ENCODE results near the gene RNF217.

Gene RNF217

GRCh38 chr6:125094563-125094962 is 132.3 kb downstream of the RNF217 start:
- TF ChIP-seq, protein P1, sequence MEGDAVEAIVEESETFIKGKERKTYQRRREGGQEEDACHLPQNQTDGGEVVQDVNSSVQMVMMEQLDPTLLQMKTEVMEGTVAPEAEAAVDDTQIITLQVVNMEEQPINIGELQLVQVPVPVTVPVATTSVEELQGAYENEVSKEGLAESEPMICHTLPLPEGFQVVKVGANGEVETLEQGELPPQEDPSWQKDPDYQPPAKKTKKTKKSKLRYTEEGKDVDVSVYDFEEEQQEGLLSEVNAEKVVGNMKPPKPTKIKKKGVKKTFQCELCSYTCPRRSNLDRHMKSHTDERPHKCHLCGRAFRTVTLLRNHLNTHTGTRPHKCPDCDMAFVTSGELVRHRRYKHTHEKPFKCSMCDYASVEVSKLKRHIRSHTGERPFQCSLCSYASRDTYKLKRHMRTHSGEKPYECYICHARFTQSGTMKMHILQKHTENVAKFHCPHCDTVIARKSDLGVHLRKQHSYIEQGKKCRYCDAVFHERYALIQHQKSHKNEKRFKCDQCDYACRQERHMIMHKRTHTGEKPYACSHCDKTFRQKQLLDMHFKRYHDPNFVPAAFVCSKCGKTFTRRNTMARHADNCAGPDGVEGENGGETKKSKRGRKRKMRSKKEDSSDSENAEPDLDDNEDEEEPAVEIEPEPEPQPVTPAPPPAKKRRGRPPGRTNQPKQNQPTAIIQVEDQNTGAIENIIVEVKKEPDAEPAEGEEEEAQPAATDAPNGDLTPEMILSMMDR (conservative IDR thresholded peaks at IDR 0.05; ENCODE audit: low read depth, low read length) = no peak
- peak; percentile 41 for DNase-seq (ENCODE audit: low read depth)
- H3K4me3 ChIP-seq (ENCODE audit: low read depth, low read length) = no peak overlapping the region

- peak; percentile 75 for DNase-seq (ENCODE audit: low read depth)
- H3K4me3 ChIP-seq (ENCODE audit: low read depth, low read length) = no peak overlapping the region
- TF ChIP-seq, protein P1 (conservative IDR thresholded peaks at IDR 0.05; ENCODE audit: low read depth, low read length) = no peak
These were observed 133.5 kb downstream of the RNF217 start for GRCh38 chr6:125095580-125096301.

DNA sequence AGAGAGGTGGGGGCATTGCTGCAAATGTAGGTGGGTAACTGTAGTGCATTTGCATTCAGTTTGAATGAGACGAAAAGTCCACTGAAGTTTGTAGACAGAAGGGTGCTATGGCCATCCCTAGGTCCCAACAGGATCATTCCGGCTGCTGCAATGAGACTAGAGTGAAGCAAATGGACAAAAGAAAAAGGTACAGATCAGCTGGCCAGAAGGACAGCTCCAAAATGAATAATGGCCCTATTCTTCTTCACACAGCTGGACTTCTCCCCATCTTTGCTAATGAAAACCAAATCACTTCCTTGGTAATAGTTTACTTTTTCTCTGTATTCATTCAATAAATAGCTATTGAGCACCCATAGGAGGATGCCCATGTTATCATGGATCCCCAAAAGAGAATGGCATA is 134.9 kb downstream of the RNF217 start:
- DNase-seq (ENCODE audit: low read depth) = no peak
- TF ChIP-seq, protein P1 (conservative IDR thresholded peaks at IDR 0.05; ENCODE audit: low read depth, low read length) = no peak
- H3K4me3 ChIP-seq (ENCODE audit: low read depth, low read length) = no peak overlapping the region

GRCh38 chr6:125098253-125098652 is 136.0 kb downstream of the RNF217 start:
- no peak for DNase-seq (ENCODE audit: low read depth)
- TF ChIP-seq, protein P1 (conservative IDR thresholded peaks at IDR 0.05; ENCODE audit: low read depth, low read length) = no peak
- no peak overlapping the region for H3K4me3 ChIP-seq (ENCODE audit: low read depth, low read length)

DNA sequence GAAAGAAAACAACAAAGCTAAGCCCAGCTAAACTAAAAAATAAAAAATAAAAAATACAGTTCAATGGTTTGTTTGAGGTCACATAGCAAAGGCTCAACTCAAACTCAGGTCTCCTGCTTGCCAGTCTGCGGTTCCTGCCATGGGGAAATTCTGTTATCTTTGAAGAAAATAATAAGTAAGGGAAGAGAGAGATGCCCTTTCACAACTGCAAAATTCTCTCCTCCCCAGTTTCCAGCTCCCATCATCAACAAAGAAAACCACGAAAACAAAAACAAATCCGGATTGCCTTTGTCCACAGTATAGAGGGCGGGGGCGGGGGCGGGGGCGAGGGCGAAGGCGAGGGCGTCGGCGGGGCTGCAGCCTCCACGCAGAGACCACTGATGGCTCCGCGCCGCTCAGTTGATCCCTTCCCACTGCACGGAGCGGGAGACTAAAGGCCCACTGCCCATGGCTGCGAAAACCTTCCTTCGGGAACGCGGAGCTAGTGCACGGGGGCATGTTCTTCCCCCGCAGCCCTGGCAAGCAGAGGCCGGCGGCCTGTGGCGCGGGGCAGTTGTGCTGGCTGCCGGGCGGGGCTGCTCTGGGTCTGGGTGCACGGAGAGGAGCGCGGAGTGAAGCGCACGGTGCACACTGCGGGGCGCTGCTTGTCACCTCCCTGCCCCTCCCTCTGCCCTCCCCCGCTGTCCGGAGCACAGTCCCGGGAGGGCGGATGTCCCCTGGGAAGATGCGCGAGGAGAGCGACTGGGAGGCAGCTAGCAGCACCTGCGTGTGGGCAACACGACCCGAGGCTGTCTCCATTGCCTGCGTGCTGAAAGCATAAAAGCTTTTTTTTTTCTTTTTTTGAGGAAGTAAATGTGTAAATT is 137.2 kb downstream of the RNF217 start:
- DNase-seq (ENCODE audit: low read depth) = peak; percentile 54
- TF ChIP-seq, protein P1 (conservative IDR thresholded peaks at IDR 0.05; ENCODE audit: low read depth, low read length) = no peak
- peak overlapping the region; percentile 67 for H3K4me3 ChIP-seq (ENCODE audit: low read depth, low read length)

GRCh38 chr6:125100074-125100652 is 137.9 kb downstream of the RNF217 start:
- TF ChIP-seq, protein P1 (conservative IDR thresholded peaks at IDR 0.05; ENCODE audit: low read depth, low read length) = no peak
- DNase-seq (ENCODE audit: low read depth) = no peak
- peak overlapping the region; percentile 67 for H3K4me3 ChIP-seq (ENCODE audit: low read depth, low read length)
